ENCODE results near the gene SLC9A7.

DNA sequence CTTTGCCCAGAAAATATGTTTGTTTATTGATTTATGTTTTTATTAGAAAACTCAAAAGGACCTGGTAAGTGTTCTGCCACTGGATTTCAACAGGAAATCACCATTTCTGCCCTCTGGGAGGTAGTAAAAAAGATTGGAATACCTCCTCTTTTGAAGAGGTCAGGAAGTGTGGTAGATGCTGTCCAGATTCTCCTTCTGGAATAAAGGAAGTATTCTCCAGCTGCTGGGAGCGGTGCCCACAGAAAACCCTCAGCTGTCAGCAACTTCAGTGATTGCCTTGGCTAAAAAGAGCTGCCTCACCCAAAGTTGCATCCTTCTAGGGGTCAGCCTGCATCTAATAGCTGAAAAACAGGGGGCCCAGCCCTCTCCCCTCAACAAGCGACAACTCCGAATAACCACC lies 199.9 kb downstream of the SLC9A7 start:
- TF ChIP-seq POLR2A (IDR thresholded peaks at IDR 0.05) (no peak), POLR2AphosphoS5 (IDR thresholded peaks at IDR 0.05) (no peak)
